Urinary bladder (tissue), 4 donors: Measurements from ENCODE around the gene PCDHB4. TPM values are rescaled to one million over a fixed set of nuclear protein-coding genes. Genes with fewer than 3 reads are reported as not detected.
"Not testable (repeated sequence)": the region's sequence is repeated elsewhere in the genome, so short reads cannot be mapped to it uniquely, and the experiment has no call there.

Source experiments
- DNase-seq: peaks from one replicate; pipeline ENCODE4 v3.0.0-alpha.2; 2015; ENCODE audit errors: extremely low spot score
- H3K27ac ChIP-seq: one replicate; pipeline ENCODE4 v1.5.1; 2013; ENCODE audit warnings: low read depth, mild to moderate bottlenecking, moderate library complexity
- H3K36me3 ChIP-seq: one replicate; pipeline ENCODE4 v1.6.1; 2013; ENCODE audit warnings: mild to moderate bottlenecking, moderate library complexity; ENCODE audit not compliant: insufficient read depth
- H3K4me1 ChIP-seq: one replicate; pipeline ENCODE4 v1.6.1; 2013; ENCODE audit warnings: mild to moderate bottlenecking, moderate library complexity; ENCODE audit not compliant: insufficient read depth
- H3K4me3 ChIP-seq: one replicate; pipeline ENCODE4 v1.5.1; 2013; ENCODE audit warnings: low read depth, low read length
- WGBS: extraction: QIAGEN DNeasy Blood & Tissue Kit; methylation state at CpG from one replicate; pipeline ENCODE4 v1.1.7; 2013; 5-methylcytosine and 5-hydroxymethylcytosine counted together
- polyA plus RNA-seq: library from polyadenylated mRNA; stranded (reverse); fragments of 200-250 nt; gene quantifications from one replicate; pipeline ENCODE4 v1.2.3, GENCODE V29; 2013
- total RNA-seq: library from RNA; depleted of rRNA; stranded (reverse); fragments of >200 nt; gene quantifications from one replicate; pipeline ENCODE4 v1.2.3, GENCODE V29; 2014
- donor health status: healthy with polysubstance abuse.
- donor health status: healthy.

Gene PCDHB4
- total and polyA plus RNA-seq, 2 donors, result 3.8 to 6.2 TPM

DNA sequence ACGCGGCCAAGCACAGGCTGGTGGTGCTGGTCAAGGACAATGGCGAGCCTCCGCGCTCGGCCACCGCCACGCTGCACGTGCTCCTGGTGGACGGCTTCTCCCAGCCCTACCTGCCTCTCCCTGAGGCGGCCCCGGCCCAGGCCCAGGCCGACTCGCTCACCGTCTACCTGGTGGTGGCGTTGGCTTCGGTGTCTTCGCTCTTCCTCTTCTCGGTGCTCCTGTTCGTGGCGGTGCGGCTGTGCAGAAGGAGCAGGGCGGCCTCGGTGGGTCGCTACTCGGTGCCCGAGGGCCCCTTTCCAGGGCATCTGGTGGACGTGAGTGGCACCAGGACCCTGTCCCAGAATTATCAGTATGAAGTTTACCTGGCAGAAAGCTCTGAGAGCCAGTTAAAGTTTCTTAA is 36.3 kb downstream of the PCDHB4 start:
- not testable (repeated sequence) for H3K4me1 ChIP-seq, H3K4me3 ChIP-seq, DNase-seq, H3K36me3 ChIP-seq, H3K27ac ChIP-seq
- 37% methylated on average over 19 of the region's 28 CpGs for WGBS

DNA sequence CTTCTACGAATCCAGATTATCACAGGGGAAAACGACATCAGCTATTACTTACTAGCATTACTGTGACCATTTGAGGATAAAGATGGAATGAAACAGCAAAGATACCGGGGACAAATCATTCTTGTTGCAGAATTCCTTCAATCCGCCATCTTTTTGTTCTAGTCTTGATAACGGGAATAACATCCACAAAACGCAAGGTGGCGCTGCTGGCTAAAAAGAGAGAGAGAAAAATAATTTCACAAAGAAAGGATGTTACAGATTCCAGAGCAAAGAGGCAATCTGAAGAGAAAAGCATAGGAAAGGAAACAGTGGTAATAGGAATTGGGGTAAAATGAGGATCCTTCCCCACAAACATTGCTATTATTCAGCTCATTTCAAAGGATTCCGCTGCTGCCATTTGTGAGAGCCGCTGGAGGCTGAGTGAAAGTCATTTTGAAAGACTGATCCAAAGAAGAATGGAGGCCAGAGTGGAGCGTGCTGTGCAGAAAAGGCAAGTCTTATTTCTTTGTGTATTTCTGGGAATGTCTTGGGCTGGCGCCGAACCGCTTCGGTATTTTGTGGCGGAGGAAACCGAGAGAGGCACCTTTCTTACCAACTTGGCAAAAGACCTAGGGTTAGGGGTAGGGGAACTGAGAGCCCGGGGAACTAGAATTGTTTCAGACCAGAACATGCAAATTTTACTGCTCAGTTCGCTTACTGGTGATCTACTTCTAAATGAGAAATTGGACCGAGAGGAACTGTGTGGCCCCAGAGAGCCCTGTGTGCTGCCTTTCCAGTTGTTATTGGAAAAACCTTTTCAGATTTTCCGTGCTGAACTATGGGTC is 51.0 kb downstream of the PCDHB4 start, which contains the start of gene PCDHB7:
PCDHB7 (plus strand) TSS at position 264 of the 824 bp plus-strand sequence; CDS start at position 456, 192 bp downstream.
- no peaks in the 10 kb centered on the region for H3K4me1 ChIP-seq

DNA sequence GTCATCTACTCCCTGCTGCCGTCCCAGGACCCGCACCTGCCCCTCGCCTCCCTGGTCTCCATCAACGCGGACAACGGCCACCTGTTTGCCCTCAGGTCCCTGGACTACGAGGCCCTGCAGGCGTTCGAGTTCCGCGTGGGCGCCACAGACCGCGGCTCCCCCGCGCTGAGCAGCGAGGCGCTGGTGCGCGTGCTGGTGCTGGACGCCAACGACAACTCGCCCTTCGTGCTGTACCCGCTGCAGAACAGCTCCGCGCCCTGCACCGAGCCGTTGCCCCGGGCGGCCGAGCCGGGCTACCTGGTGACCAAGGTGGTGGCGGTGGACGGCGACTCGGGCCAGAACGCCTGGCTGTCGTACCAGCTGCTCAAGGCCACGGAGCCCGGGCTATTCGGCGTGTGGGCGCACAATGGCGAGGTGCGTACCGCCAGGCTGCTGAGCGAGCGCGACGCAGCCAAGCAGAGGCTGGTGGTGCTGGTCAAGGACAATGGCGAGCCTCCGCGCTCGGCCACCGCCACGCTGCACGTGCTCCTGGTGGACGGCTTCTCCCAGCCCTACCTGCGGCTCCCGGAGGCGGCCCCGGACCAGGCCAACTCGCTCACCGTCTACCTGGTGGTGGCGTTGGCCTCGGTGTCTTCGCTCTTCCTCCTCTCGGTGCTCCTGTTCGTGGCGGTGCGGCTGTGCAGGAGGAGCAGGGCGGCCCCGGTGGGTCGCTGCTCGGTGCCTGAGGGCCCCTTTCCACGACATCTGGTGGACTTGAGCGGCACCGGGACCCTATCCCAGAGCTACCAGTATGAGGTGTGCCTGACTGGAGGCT is 52.9 kb downstream of the PCDHB4 start:
- H3K36me3 ChIP-seq, H3K27ac ChIP-seq, H3K4me1 ChIP-seq, DNase-seq, H3K4me3 ChIP-seq: not testable (repeated sequence)
- WGBS, result 40% methylated on average over 79 of the region's 79 CpGs

More for the DNA sequence above, 51.0 kb downstream of the PCDHB4 start, which contains the start of gene PCDHB7:
- no peak within 1 kb of the TSS for H3K27ac ChIP-seq
- peak within 1 kb of the TSS; percentile 4 for H3K4me3 ChIP-seq
- 27% methylated on average over 20 of the region's 20 CpGs for WGBS
- DNase-seq, result no peak
- H3K36me3 ChIP-seq, result no peaks in the 10 kb centered on the region

Other genes with a start within 250 kb of the PCDHB4 start
- gene PCDHA12, start 246.5 kb upstream of the PCDHB4 start, total RNA-seq, result 0.90 TPM
- 0.03 TPM for gene PCDHA12, start 246.5 kb upstream of the PCDHB4 start, polyA plus RNA-seq
- 0.74 TPM for gene PCDHA13, start 239.7 kb upstream of the PCDHB4 start, total RNA-seq
- 0.18 TPM for gene PCDHA13, start 239.7 kb upstream of the PCDHB4 start, polyA plus RNA-seq
- 1.5 TPM for gene PCDHAC1, start 195.5 kb upstream of the PCDHB4 start, total RNA-seq
- gene PCDHAC1, start 195.5 kb upstream of the PCDHB4 start, polyA plus RNA-seq, result 0.13 TPM
- 3.0 TPM for gene PCDHAC2, start 155.3 kb upstream of the PCDHB4 start, total RNA-seq
- 0.67 TPM for gene PCDHAC2, start 155.3 kb upstream of the PCDHB4 start, polyA plus RNA-seq
- gene PCDHB1, start 70.4 kb upstream of the PCDHB4 start, total RNA-seq, result 0.16 TPM
- gene PCDHB1, start 70.4 kb upstream of the PCDHB4 start, polyA plus RNA-seq, result 0.01 TPM
- 3.4 TPM for gene PCDHB2, start 27.2 kb upstream of the PCDHB4 start, total RNA-seq
- gene PCDHB2, start 27.2 kb upstream of the PCDHB4 start, polyA plus RNA-seq, result 3.4 TPM
- 4.6 TPM for gene PCDHB3, start 21.3 kb upstream of the PCDHB4 start, total RNA-seq
- gene PCDHB3, start 21.3 kb upstream of the PCDHB4 start, polyA plus RNA-seq, result 1.3 TPM
- 7.0 TPM for gene PCDHB5, start 13.4 kb downstream of the PCDHB4 start, total RNA-seq
- gene PCDHB5, start 13.4 kb downstream of the PCDHB4 start, polyA plus RNA-seq, result 9.0 TPM
- 1.1 TPM for gene PCDHB6, start 28.2 kb downstream of the PCDHB4 start, total RNA-seq
- gene PCDHB6, start 28.2 kb downstream of the PCDHB4 start, polyA plus RNA-seq, result 1.1 TPM
- 3.2 TPM for gene PCDHB7, start 50.8 kb downstream of the PCDHB4 start, total RNA-seq
- gene PCDHB7, start 50.8 kb downstream of the PCDHB4 start, polyA plus RNA-seq, result 2.6 TPM
- gene PCDHB8, start 56.0 kb downstream of the PCDHB4 start, total RNA-seq, result 1.6 TPM
- 1.0 TPM for gene PCDHB8, start 56.0 kb downstream of the PCDHB4 start, polyA plus RNA-seq
- 3.3 TPM for gene PCDHB16, start 60.6 kb downstream of the PCDHB4 start, total RNA-seq
- gene PCDHB16, start 60.6 kb downstream of the PCDHB4 start, polyA plus RNA-seq, result 2.4 TPM
- 2.4 TPM for gene PCDHB9, start 65.3 kb downstream of the PCDHB4 start, total RNA-seq
- gene PCDHB9, start 65.3 kb downstream of the PCDHB4 start, polyA plus RNA-seq, result 1.2 TPM
- 5.0 TPM for gene PCDHB10, start 70.5 kb downstream of the PCDHB4 start, total RNA-seq
- gene PCDHB10, start 70.5 kb downstream of the PCDHB4 start, polyA plus RNA-seq, result 5.1 TPM
- gene PCDHB11, start 77.8 kb downstream of the PCDHB4 start, total RNA-seq, result 7.3 TPM
- gene PCDHB11, start 77.8 kb downstream of the PCDHB4 start, polyA plus RNA-seq, result 2.8 TPM
- 6.9 TPM for gene PCDHB12, start 86.9 kb downstream of the PCDHB4 start, total RNA-seq
- gene PCDHB12, start 86.9 kb downstream of the PCDHB4 start, polyA plus RNA-seq, result 3.4 TPM
- 5.9 TPM for gene PCDHB13, start 92.1 kb downstream of the PCDHB4 start, total RNA-seq
- 2.5 TPM for gene PCDHB13, start 92.1 kb downstream of the PCDHB4 start, polyA plus RNA-seq
- 10.1 TPM for gene PCDHB14, start 101.5 kb downstream of the PCDHB4 start, total RNA-seq
- 8.2 TPM for gene PCDHB14, start 101.5 kb downstream of the PCDHB4 start, polyA plus RNA-seq
- 7.8 TPM for gene PCDHB15, start 123.6 kb downstream of the PCDHB4 start, total RNA-seq
- gene PCDHB15, start 123.6 kb downstream of the PCDHB4 start, polyA plus RNA-seq, result 7.3 TPM
- 0.69 TPM for gene SLC25A2, start 182.2 kb downstream of the PCDHB4 start, total RNA-seq
- gene SLC25A2, start 182.2 kb downstream of the PCDHB4 start, polyA plus RNA-seq, result not detected
- gene TAF7, start 199.0 kb downstream of the PCDHB4 start, total RNA-seq, result 85.9 TPM
- 100 TPM for gene TAF7, start 199.0 kb downstream of the PCDHB4 start, polyA plus RNA-seq
- 1.2 TPM for gene PCDHGA1, start 208.7 kb downstream of the PCDHB4 start, total RNA-seq
- 1.2 TPM for gene PCDHGA1, start 208.7 kb downstream of the PCDHB4 start, polyA plus RNA-seq
- 5.7 TPM for gene PCDHGA2, start 216.9 kb downstream of the PCDHB4 start, total RNA-seq
- gene PCDHGA2, start 216.9 kb downstream of the PCDHB4 start, polyA plus RNA-seq, result 4.1 TPM
- gene PCDHGA3, start 222.0 kb downstream of the PCDHB4 start, total RNA-seq, result 4.6 TPM
- 1.6 TPM for gene PCDHGA3, start 222.0 kb downstream of the PCDHB4 start, polyA plus RNA-seq
- 5.7 TPM for gene PCDHGB1, start 228.3 kb downstream of the PCDHB4 start, total RNA-seq
- 0.47 TPM for gene PCDHGB1, start 228.3 kb downstream of the PCDHB4 start, polyA plus RNA-seq
- 5.8 TPM for gene PCDHGA4, start 233.2 kb downstream of the PCDHB4 start, total RNA-seq
- 2.2 TPM for gene PCDHGA4, start 233.2 kb downstream of the PCDHB4 start, polyA plus RNA-seq
- 7.9 TPM for gene PCDHGB2, start 238.2 kb downstream of the PCDHB4 start, total RNA-seq
- 2.2 TPM for gene PCDHGB2, start 238.2 kb downstream of the PCDHB4 start, polyA plus RNA-seq
- 7.0 TPM for gene PCDHGA5, start 242.3 kb downstream of the PCDHB4 start, total RNA-seq
- gene PCDHGA5, start 242.3 kb downstream of the PCDHB4 start, polyA plus RNA-seq, result 2.6 TPM
- 7.3 TPM for gene PCDHGB3, start 248.4 kb downstream of the PCDHB4 start, total RNA-seq
- gene PCDHGB3, start 248.4 kb downstream of the PCDHB4 start, polyA plus RNA-seq, result 1.4 TPM